ENCODE measurements around the gene PDGFB.
A peak's percentile ranks its signal among the peaks of the same experiment; 100 is the strongest.

Gene PDGFB

GRCh38 chr22:39176143-39176713 lies 68.6 kb downstream of the PDGFB start:
- peak; percentile 87 for DNase-seq (ENCODE audit: low spot score)

DNA sequence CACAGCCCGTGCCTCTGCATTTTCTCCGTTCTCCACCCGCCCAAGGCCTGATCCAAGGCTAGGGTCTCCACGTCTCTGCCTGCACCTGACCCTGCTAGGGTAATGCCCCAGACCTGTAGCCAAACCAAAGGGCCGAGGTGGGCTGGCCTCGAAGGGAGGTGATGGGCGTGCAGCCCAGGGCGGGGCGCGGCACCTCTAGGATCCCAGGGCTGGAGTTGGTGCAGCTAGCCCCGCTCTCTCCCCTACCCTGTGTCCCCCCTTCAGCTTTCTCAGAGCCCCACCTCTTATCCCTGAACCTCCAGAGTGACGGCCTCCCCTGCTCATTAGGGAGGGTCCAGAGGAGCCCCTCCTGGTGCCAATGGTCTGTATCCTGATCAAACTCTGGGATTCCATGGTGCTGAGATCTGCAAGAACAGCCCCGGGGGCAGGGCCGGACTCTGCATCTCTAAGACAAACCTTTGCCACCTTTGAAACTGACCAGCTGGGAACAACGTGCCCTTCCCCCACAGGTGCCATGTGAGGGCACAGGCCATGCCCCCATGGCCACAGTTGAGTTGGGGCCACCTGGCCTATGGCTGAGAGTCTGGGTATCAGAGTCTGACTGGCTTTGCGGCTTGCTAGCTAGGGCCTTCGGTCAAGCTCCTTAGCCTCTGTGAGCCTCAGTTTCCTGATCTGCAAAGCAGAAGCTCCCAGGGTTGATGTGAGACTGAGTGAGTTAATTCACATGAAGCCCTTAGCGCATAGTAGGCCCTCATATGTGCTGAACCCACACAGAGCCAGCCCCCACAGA lies 69.2 kb downstream of the PDGFB start:
- no peak for DNase-seq (ENCODE audit: low spot score)

GRCh38 chr22:39174498-39175352 lies 70.1 kb downstream of the PDGFB start:
- DNase-seq (ENCODE audit: low spot score) = peak; percentile 91

- no peak for DNase-seq (ENCODE audit: low spot score)
These were observed 70.8 kb downstream of the PDGFB start for GRCh38 chr22:39173787-39174497.

Data from hepatic stellate cell (primary cell).